Measurements from ENCODE around the gene ZNF385D.
"Not testable (repeated sequence)": the region's sequence is repeated elsewhere in the genome, so short reads cannot be mapped to it uniquely, and the experiment has no call there.

The ZNF385D gene

DNA sequence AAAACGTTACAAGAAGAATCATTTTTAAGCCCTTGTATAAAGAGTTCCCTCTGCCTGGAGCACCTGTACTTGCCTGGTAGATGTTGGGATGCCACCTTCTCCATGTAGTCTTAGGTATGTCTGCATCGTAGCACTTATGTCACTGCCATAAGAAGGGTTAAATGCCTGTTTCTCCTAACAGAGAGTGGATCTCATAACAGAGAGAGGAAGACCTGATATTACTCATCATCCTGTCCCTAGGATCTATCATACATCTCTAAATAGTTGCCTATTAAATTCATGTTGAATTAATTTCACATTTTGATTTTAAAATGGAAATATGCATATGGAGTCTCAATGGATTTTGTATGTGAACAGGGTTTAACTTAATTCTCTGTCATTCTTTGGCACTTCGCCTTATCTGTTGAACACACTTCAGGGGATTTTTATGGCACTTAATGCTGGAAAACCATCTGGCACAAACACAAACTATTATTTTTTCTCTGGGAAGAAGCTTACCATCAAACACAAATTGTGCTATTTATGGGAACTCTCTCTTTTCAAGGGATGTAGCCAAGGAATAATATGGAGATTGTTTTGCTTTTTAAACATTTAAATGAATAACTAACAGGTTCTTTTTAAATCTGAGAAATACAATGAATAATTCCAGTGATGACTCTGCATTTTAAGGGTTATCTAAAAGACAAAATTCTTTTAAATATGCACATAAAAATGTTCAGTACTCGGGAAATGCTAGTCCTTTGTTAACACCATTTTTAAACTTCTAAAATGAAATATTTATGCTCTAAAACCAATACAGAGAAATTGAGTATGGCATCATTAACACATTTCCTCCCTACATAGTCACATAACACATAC lies 230.7 kb downstream of the ZNF385D start:
- Histone ChIP-seq H3K9me3 (ENCODE audit: control insufficient read depth, insufficient read depth, low read depth, low read length) (no peaks in the 10 kb centered on the region), H3K4me1 (ENCODE audit: control insufficient read depth, insufficient read depth, low read length) (peaks cover 6% of the 10 kb centered on the region), H3K27ac (ENCODE audit: low read depth, low read length) (no peak overlapping the region), H3K36me3 (ENCODE audit: control insufficient read depth, insufficient read depth, low read length) (no peaks in the 10 kb centered on the region), H3K27me3 (ENCODE audit: control insufficient read depth, insufficient read depth, low read length) (no peaks in the 10 kb centered on the region), H3K4me3 (ENCODE audit: low read depth, low read length) (no peak overlapping the region), H3K9ac (ENCODE audit: low read length) (no peak overlapping the region)

DNA sequence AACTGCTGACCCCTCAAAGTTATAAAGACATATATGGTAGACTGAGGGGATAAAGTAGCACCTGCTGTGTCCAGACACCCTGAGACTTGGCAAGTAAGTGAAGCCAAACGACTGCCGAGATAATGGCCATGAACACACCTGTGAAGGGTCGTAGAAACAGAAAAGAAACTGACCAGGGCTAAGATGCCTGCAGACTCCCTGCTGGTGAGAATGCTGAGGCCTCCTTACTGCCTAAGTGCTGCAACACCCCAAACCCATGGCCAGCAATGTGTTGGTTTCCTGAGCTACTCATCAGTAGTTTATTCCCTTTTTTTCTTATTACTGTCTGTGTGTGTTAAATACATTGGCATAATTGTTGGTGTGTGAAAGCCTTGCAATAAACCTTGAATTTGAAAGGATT lies 233.8 kb downstream of the ZNF385D start:
- H3K4me3 ChIP-seq (ENCODE audit: low read depth, low read length) = no peak overlapping the region
- H3K9me3 ChIP-seq (ENCODE audit: control insufficient read depth, insufficient read depth, low read depth, low read length) = no peaks in the 10 kb centered on the region
- H3K27ac ChIP-seq (ENCODE audit: low read depth, low read length) = no peak overlapping the region
- no peak overlapping the region for H3K9ac ChIP-seq (ENCODE audit: low read length)
- peaks cover 6% of the 10 kb centered on the region for H3K4me1 ChIP-seq (ENCODE audit: control insufficient read depth, insufficient read depth, low read length)
- H3K27me3 ChIP-seq (ENCODE audit: control insufficient read depth, insufficient read depth, low read length) = no peaks in the 10 kb centered on the region
- no peaks in the 10 kb centered on the region for H3K36me3 ChIP-seq (ENCODE audit: control insufficient read depth, insufficient read depth, low read length)

- Histone ChIP-seq H3K27me3 (ENCODE audit: control insufficient read depth, insufficient read depth, low read length) (no peaks in the 10 kb centered on the region), H3K27ac (ENCODE audit: low read depth, low read length) (no peak overlapping the region), H3K9me3 (ENCODE audit: control insufficient read depth, insufficient read depth, low read depth, low read length) (no peaks in the 10 kb centered on the region), H3K9ac (ENCODE audit: low read length) (no peak overlapping the region), H3K4me3 (ENCODE audit: low read depth, low read length) (no peak overlapping the region), H3K4me1 (ENCODE audit: control insufficient read depth, insufficient read depth, low read length) (peaks cover 6% of the 10 kb centered on the region), H3K36me3 (ENCODE audit: control insufficient read depth, insufficient read depth, low read length) (no peaks in the 10 kb centered on the region)
Measured at GRCh38 chr3:21515417-21515816, 235.6 kb downstream of the ZNF385D start.

DNA sequence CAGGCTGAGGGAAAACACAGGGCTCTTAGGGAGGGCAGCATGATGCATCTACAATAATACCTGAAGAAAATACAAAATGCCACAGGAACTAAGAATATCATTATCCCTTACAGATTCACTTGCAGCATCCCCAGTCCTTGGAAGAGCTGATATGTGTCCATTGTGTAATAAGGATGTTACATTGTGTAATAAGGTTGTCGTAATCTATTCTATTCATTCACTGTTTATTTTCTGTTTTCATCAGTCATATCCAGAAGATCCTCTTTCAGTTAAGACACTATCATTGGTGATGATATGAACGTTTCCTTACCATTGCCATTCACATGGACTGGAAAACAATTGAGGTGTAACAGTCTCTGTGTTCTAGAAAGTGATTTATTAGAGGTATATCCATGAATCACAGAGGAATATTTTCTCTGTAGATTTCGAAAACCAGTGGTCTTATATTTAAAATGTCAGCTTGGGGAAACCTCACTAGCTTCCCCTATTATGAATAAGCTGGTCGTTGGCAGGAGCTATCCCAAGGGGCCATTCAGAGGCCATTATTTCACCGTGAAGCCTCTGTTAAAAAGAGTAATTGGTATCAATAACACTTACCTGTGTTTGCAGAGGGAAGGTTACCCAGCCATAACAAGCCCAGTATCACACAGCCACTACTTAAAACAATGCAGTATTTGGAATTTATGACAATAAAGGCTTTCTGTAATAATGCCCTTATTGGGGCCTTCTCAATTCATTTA lies 241.1 kb downstream of the ZNF385D start:
- Histone ChIP-seq H3K27ac (ENCODE audit: low read depth, low read length) (no peak overlapping the region), H3K9ac (ENCODE audit: low read length) (no peak overlapping the region), H3K27me3 (ENCODE audit: control insufficient read depth, insufficient read depth, low read length) (no peaks in the 10 kb centered on the region), H3K9me3 (ENCODE audit: control insufficient read depth, insufficient read depth, low read depth, low read length) (no peaks in the 10 kb centered on the region), H3K36me3 (ENCODE audit: control insufficient read depth, insufficient read depth, low read length) (no peaks in the 10 kb centered on the region), H3K4me1 (ENCODE audit: control insufficient read depth, insufficient read depth, low read length) (no peaks in the 10 kb centered on the region), H3K4me3 (ENCODE audit: low read depth, low read length) (no peak overlapping the region)

DNA sequence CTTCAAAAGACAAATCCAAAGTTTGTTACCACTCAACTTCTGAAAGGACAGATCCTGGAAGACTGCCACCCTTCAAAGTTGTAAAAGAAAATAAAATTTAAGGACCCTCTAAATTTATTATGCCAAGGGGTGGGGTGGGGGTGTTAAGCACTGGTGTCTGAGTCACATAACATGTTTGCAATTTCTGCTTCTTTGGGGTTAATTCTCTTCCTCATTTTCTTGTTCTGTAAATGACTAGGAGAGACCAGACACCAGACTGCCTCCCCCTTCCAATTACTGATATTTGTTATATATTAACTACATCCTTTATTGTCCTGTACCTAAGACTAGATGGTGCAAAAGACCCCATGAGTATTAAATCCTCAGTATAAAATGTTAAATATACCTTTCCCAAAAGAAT lies 242.8 kb downstream of the ZNF385D start:
- Histone ChIP-seq H3K9me3 (ENCODE audit: control insufficient read depth, insufficient read depth, low read depth, low read length) (no peaks in the 10 kb centered on the region), H3K4me3 (ENCODE audit: low read depth, low read length) (no peak overlapping the region), H3K27me3 (ENCODE audit: control insufficient read depth, insufficient read depth, low read length) (no peaks in the 10 kb centered on the region), H3K4me1 (ENCODE audit: control insufficient read depth, insufficient read depth, low read length) (no peaks in the 10 kb centered on the region), H3K36me3 (ENCODE audit: control insufficient read depth, insufficient read depth, low read length) (no peaks in the 10 kb centered on the region), H3K9ac (ENCODE audit: low read length) (no peak overlapping the region), H3K27ac (ENCODE audit: low read depth, low read length) (no peak overlapping the region)

GRCh38 chr3:21505711-21506460 lies 245.1 kb downstream of the ZNF385D start:
- H3K4me1 ChIP-seq (ENCODE audit: control insufficient read depth, insufficient read depth, low read length) = no peaks in the 10 kb centered on the region; the same call in 1 of the 2 replicates

GRCh38 chr3:21502656-21503055 lies 248.4 kb downstream of the ZNF385D start:
- no peaks in the 10 kb centered on the region for H3K36me3 ChIP-seq (ENCODE audit: control insufficient read depth, insufficient read depth, low read length)
- H3K27ac ChIP-seq (ENCODE audit: low read depth, low read length) = no peak overlapping the region
- no peak overlapping the region for H3K4me3 ChIP-seq (ENCODE audit: low read depth, low read length)

More at GRCh38 chr3:21505711-21506460, 245.1 kb downstream of the ZNF385D start:
- Histone ChIP-seq H3K9ac (ENCODE audit: low read length) (no peak overlapping the region), H3K36me3 (ENCODE audit: control insufficient read depth, insufficient read depth, low read length) (no peaks in the 10 kb centered on the region), H3K27ac (ENCODE audit: low read depth, low read length) (no peak overlapping the region), H3K27me3 (ENCODE audit: control insufficient read depth, insufficient read depth, low read length) (no peaks in the 10 kb centered on the region), H3K4me3 (ENCODE audit: low read depth, low read length) (no peak overlapping the region), H3K9me3 (ENCODE audit: control insufficient read depth, insufficient read depth, low read depth, low read length) (no peaks in the 10 kb centered on the region)

GRCh38 chr3:21500834-21501233 lies 250.2 kb downstream of the ZNF385D start:
- H3K4me1 ChIP-seq (ENCODE audit: control insufficient read depth, insufficient read depth, low read length) = peaks cover 3% of the 10 kb centered on the region; the same call in 1 of the 2 replicates
- H3K27me3 ChIP-seq (ENCODE audit: control insufficient read depth, insufficient read depth, low read length) = no peaks in the 10 kb centered on the region
- H3K36me3 ChIP-seq (ENCODE audit: control insufficient read depth, insufficient read depth, low read length) = no peaks in the 10 kb centered on the region
- no peak overlapping the region for H3K9ac ChIP-seq (ENCODE audit: low read length)
- H3K4me3 ChIP-seq (ENCODE audit: low read depth, low read length) = no peak overlapping the region
- H3K9me3 ChIP-seq (ENCODE audit: control insufficient read depth, insufficient read depth, low read depth, low read length) = no peaks in the 10 kb centered on the region
- H3K27ac ChIP-seq (ENCODE audit: low read depth, low read length) = no peak overlapping the region

More at GRCh38 chr3:21502656-21503055, 248.4 kb downstream of the ZNF385D start:
- Histone ChIP-seq H3K4me1 (ENCODE audit: control insufficient read depth, insufficient read depth, low read length) (peaks cover 3% of the 10 kb centered on the region; the same call in 1 of the 2 replicates), H3K27me3 (ENCODE audit: control insufficient read depth, insufficient read depth, low read length) (no peaks in the 10 kb centered on the region), H3K9ac (ENCODE audit: low read length) (no peak overlapping the region), H3K9me3 (ENCODE audit: control insufficient read depth, insufficient read depth, low read depth, low read length) (no peaks in the 10 kb centered on the region)

DNA sequence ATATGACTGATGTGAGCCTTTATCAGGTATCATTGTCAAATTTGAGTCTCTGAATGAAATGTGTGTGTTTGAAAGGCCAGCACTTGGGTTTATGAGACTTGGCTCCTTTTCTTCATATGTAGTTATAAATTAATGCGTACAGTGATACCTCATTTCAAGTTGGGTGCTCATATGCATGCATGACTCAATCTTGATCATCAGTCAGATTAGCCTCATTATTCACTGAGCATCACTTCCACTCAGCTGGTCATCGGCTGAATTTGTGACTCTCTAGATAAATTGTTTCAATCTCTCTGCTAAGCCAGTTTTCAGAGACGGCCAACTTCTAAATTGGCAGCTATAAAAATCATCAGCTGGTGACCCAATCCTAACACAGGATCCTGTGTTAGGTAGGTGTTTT lies 260.3 kb downstream of the ZNF385D start:
- H3K4me3 ChIP-seq (ENCODE audit: low read depth, low read length); H3K27ac ChIP-seq (ENCODE audit: low read depth, low read length); H3K9ac ChIP-seq (ENCODE audit: low read length); H3K9me3 ChIP-seq (ENCODE audit: control insufficient read depth, insufficient read depth, low read depth, low read length); H3K4me1 ChIP-seq (ENCODE audit: control insufficient read depth, insufficient read depth, low read length); H3K36me3 ChIP-seq (ENCODE audit: control insufficient read depth, insufficient read depth, low read length); H3K27me3 ChIP-seq (ENCODE audit: control insufficient read depth, insufficient read depth, low read length): not testable (repeated sequence)

GRCh38 chr3:21487520-21487919 lies 263.5 kb downstream of the ZNF385D start:
- H3K4me1 ChIP-seq (ENCODE audit: control insufficient read depth, insufficient read depth, low read length) = no peaks in the 10 kb centered on the region
- H3K4me3 ChIP-seq (ENCODE audit: low read depth, low read length) = no peak overlapping the region
- no peak overlapping the region for H3K27ac ChIP-seq (ENCODE audit: low read depth, low read length)
- H3K9ac ChIP-seq (ENCODE audit: low read length) = no peak overlapping the region
- no peaks in the 10 kb centered on the region for H3K27me3 ChIP-seq (ENCODE audit: control insufficient read depth, insufficient read depth, low read length)
- no peaks in the 10 kb centered on the region for H3K36me3 ChIP-seq (ENCODE audit: control insufficient read depth, insufficient read depth, low read length)
- no peaks in the 10 kb centered on the region for H3K9me3 ChIP-seq (ENCODE audit: control insufficient read depth, insufficient read depth, low read depth, low read length)

All from HUES6 (cell line).